Progenitor cell of endocrine pancreas (in vitro differentiated cells): ENCODE measurements around the gene TMEM164. TPM values are rescaled to one million over a fixed set of nuclear protein-coding genes. Genes with fewer than 3 reads are reported as not detected.
A peak's percentile ranks its signal among the peaks of the same experiment; 100 is the strongest.

Experiments used
- DNase-seq: peaks from one replicate; pipeline ENCODE4 v3.0.0; 2021; ENCODE audit warnings: low spot score; ENCODE audit not compliant: unreplicated experiment
- H3K27ac Mint-ChIP-seq: 2 replicates; pipeline ENCODE4 v1.8.0; 2021; ENCODE audit warnings: mild to moderate bottlenecking, moderate library complexity, mixed read lengths
- H3K27me3 Mint-ChIP-seq: 2 replicates; pipeline ENCODE4 v1.8.0; 2021; ENCODE audit warnings: mixed read lengths
- H3K36me3 Mint-ChIP-seq: 2 replicates; pipeline ENCODE4 v1.8.0; 2022; ENCODE audit warnings: mixed read lengths; ENCODE audit not compliant: insufficient read depth
- H3K4me1 Mint-ChIP-seq: 2 replicates; pipeline ENCODE4 v1.8.0; 2021; ENCODE audit warnings: low read depth, mixed read lengths
- H3K4me3 Mint-ChIP-seq: 2 replicates; pipeline ENCODE4 v1.8.0; 2021; ENCODE audit warnings: low read depth, mild to moderate bottlenecking, moderate library complexity, mixed read lengths
- H3K9me3 Mint-ChIP-seq: 2 replicates; pipeline ENCODE4 v1.8.0; 2021; ENCODE audit warnings: low read depth, mixed read lengths
- CTCF ChIP-seq: fragments of 200-600 bp; sonication (generic); IDR thresholded peaks from one replicate; pipeline ENCODE4 v1.5.0; 2021; ENCODE audit warnings: antibody characterized with exemption, mild to moderate bottlenecking; ENCODE audit not compliant: unreplicated experiment
- total RNA-seq: library from RNA; stranded (reverse); gene quantifications from 2 replicates; pipeline ENCODE4 v1.2.1, GENCODE V29; 2021

The TMEM164 gene
- total RNA-seq, 1 donor from 2014 or later = 109 TPM

GRCh38 chrX:110000000-110000399 is 2.9 kb upstream of the TMEM164 start:
- no peak for TF ChIP-seq CTCF
- DNase-seq = no peak
- Mint-ChIP-seq H3K27me3 (no peaks in the 10 kb centered on the region), H3K4me1 (peaks cover 27% of the 10 kb centered on the region), H3K4me3 (no peak overlapping the region), H3K27ac (no peak overlapping the region), H3K36me3 (peaks cover 1% of the 10 kb centered on the region), H3K9me3 (no peaks in the 10 kb centered on the region)

GRCh38 chrX:110000847-110001713 is 1.8 kb upstream of the TMEM164 start:
- H3K27ac Mint-ChIP-seq = peak overlapping the region; percentile 73

GRCh38 chrX:110001740-110002299 is 1.1 kb upstream of the TMEM164 start:
- Mint-ChIP-seq H3K27me3 (no peaks in the 10 kb centered on the region), H3K27ac (peak overlapping the region; percentile 91), H3K36me3 (peaks cover 5% of the 10 kb centered on the region), H3K4me1 (peaks cover 33% of the 10 kb centered on the region), H3K4me3 (peak overlapping the region; percentile 88), H3K9me3 (no peaks in the 10 kb centered on the region)
- TF ChIP-seq CTCF = no peak
- no peak for DNase-seq

More at GRCh38 chrX:110000847-110001713, 1.8 kb upstream of the TMEM164 start:
- Mint-ChIP-seq H3K4me1 (peaks cover 32% of the 10 kb centered on the region), H3K36me3 (peaks cover 5% of the 10 kb centered on the region), H3K27me3 (no peaks in the 10 kb centered on the region), H3K4me3 (peak overlapping the region; percentile 88), H3K9me3 (no peaks in the 10 kb centered on the region)
- no peak for DNase-seq
- TF ChIP-seq CTCF = no peak

- Mint-ChIP-seq H3K27ac (peak overlapping the region; percentile 91), H3K4me1 (peaks cover 33% of the 10 kb centered on the region)
- peak; percentile 8 for DNase-seq
Observed at GRCh38 chrX:110003167-110004156, 548 bp downstream of the TMEM164 start.

More at GRCh38 chrX:110003167-110004156, 548 bp downstream of the TMEM164 start:
- no peak for TF ChIP-seq CTCF
- Mint-ChIP-seq H3K9me3 (no peaks in the 10 kb centered on the region), H3K4me3 (peak overlapping the region; percentile 94), H3K27me3 (no peaks in the 10 kb centered on the region), H3K36me3 (peaks cover 5% of the 10 kb centered on the region)
